Endometrial microvascular endothelial cells (primary cell): ENCODE data around the gene ANKRD16. TPM values are rescaled to one million over a fixed set of nuclear protein-coding genes. Genes with fewer than 3 reads are reported as not detected.
"Not testable (repeated sequence)": the region's sequence is repeated elsewhere in the genome, so short reads cannot be mapped to it uniquely, and the experiment has no call there.

Experiments used
- in situ Hi-C: cut with HindIII; loops from 2 replicates; pipeline ENCODE4 v1.10.0; 2017; ENCODE audit warnings: low sequenced_read_pairs, low pct_unique_long_range_greater_than_20kb; ENCODE audit errors: inconsistent ontology term
- total RNA-seq: library from RNA; depleted of rRNA; stranded (reverse); fragments of >200 nt; gene quantifications from one replicate; pipeline ENCODE4 v1.2.3, GENCODE V29; 2015; ENCODE audit errors: inconsistent ontology term

The ANKRD16 gene
- total RNA-seq, 1 donor from 2014 or later: 3.6 TPM

GRCh38 chr10:5846667-5847066 lies 43.0 kb downstream of the ANKRD16 start:
- in situ Hi-C loops: not testable (repeated sequence)

GRCh38 chr10:5844345-5845055 lies 45.2 kb downstream of the ANKRD16 start:
- in situ Hi-C loops: no loop called here

DNA sequence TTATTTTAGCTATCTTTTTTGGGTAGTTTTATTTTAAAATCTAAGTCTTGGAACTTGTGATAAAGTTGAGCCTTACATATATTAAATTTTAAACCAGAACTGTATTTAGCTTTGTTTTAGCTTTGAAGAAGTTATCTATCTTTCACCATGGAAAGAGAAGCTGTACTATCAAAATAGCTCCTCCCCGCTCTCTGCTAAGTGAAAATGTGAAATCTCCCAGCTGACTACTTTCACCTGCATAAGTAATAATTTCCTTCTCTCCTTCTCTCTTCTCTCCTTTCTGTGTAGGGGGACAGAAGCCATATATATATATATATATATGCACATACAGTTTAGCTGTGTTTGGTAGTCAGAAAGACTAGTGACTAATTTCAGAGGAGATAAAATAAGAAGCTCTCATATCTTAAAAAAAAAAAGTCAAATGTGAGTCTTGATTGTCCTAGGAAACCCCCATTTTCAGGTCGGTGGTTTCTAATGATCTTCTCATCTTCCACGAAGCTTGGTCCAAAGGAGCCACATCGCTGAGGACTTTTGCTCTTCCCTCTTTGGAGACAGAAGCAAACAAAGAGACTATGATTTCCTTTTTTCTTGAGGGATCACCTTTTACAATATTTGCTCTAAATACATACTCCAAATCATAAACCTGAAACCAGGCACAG lies 45.9 kb downstream of the ANKRD16 start:
- in situ Hi-C loops: no loop called here

- in situ Hi-C loops: no loop called here
Measured at GRCh38 chr10:5841965-5842364, 47.7 kb downstream of the ANKRD16 start.

GRCh38 chr10:5840314-5841307 lies 49.1 kb downstream of the ANKRD16 start:
- in situ Hi-C loops: no loop called here

- in situ Hi-C loops: not testable (repeated sequence)
Measured at GRCh38 chr10:5836181-5836580, 53.5 kb downstream of the ANKRD16 start.

DNA sequence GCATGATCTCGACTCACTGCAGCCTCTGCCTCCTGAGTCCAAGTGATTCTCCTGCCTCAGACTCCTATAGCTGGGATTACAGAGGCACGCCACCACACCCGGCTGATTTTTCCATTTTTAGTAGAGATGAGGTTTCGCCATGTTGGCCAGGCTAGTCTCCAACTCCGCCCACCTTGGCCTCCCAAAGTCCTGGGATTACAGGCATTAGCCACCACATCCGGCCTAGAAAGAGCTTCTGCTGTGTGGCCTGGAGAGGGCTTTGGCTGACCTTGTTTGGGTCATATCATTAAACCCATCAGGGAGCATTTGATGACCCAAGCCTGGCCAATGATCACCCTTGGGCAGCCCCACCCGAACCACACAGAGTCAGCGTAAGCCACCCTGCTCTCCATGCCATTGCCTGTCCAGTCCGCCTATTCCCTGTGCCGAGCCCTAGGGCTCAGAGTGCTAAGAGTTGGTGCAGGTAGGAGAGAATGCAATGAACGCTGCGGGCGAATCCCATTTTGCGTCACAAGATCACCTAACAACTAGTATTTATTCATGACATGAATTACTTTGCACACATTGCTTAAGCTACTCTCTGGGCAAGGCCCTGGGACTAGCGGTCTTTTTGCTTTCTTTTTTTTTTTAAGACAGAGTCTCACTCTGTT lies 54.1 kb downstream of the ANKRD16 start:
- in situ Hi-C loops: no loop called here

DNA sequence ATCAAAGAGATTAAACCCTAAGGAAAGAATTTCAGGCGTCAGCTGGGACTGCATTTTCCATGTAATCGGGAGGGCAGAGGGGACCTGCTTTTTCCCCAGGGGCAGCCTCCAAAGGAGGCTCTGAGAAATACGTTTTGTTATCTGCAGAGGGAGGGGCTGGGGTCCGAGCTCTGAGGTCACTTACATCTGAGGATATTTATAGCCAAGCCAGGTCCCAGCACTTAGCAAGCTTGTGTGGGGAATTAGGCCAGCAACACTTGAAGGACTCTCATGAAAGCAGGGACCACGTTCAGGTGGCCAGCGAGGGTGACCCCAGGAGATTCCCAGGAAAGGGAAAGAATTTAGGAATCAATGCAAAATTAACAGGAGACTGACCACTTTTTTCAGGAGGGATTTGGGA lies 55.9 kb downstream of the ANKRD16 start:
- in situ Hi-C loops: no loop called here

DNA sequence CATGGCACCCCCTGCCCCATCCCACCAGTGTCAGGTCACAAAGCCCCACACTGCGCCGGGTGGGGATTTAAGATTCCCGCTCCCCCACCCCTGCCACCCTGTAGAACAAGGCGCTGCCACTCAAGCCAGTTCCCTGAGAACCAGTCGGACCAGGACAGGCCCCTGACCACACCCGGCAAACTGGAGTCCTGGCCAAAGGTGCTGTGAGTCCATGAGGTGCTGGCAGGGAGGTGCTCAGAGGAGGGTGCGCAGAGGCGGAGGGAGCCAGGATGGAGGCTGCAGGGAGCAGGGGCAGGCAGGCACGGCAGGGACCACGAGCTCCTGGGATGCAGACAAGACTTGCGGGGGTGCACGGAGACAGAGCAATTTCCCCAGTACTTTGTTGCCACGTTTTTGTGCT lies 56.7 kb downstream of the ANKRD16 start:
- in situ Hi-C loops: no loop called here

GRCh38 chr10:5831446-5831782 lies 58.3 kb downstream of the ANKRD16 start:
- in situ Hi-C loops: no loop called here

DNA sequence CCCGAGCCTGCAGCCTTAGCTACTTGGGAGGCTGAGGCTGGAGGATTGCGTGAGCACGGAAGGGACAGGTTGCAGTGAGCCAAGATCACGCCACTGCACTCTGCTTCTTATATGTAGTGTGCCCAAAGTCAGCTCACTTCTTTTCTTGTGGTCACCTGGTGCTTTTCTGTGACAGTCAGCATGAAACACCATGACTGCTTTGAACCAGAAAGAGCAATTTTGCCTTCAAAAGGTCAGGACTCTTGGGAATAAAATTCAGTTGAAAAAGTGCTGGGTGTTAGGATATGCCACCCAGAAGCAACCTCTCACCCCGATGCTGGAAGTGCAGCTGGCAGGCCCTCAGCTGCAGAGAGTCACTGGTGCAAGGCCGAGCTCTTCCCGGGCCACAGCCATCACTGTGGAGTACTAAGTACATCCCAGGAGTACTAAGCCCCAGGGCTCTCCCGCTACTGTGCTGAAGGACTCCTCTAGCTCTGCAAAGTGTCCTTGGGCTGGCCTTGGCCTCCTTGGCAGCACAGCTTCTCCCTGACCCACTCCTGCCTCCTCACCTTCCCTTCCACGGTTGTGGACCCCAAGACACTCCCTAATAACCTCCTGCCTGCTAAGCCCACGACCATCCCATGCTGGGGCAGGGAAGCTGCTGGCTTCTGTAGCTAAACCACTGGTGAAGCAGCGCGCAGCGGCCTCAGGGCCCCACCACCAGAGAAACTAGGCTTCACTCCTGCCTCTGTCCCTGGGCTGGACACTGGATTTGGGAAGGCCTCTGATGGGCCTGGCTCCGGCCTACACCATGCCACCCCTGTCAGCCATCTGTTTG lies 58.9 kb downstream of the ANKRD16 start:
- in situ Hi-C loops: no loop called here

- in situ Hi-C loops: no loop called here
Measured at GRCh38 chr10:5829267-5829666, 60.4 kb downstream of the ANKRD16 start.

DNA sequence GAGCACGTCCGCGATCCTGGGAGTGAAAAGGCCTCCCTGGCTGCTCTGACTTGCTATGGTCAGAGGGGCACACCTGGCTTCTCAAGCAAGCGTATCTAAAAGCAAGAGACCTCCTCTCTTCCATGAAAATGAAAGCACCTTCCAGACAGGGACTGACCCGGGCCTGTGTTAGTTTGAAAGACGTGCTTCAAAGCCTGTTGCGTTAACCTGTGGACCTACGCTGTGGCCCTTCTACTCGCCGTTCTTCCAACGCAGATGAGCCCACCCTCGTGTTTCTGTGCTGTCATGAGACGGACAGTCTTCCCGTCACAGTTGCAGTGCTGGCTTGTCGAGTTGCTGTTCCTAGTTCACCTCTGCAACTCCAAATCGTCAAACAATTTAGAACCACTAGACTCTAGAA lies 61.0 kb downstream of the ANKRD16 start:
- in situ Hi-C loops: no loop called here

DNA sequence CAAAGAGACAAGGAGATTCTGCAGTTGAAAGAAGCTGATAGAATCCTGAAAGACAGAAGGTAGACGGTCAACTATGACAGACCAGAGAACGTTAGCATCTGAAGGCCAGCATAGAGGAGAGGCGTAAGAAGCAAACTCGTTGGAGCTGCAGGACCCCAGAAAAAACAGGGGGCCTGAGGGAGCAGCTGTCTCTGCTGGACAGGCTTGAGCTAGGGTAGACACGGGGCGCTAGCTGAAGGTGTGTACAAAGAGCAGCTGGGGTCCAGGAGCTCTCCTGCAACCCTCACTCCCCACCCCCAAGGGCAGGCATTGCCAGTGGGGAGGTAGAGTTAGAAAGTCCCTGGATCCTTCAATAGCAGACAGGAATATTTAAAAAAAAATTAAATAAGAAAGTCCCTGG lies 61.9 kb downstream of the ANKRD16 start:
- in situ Hi-C loops: no loop called here

GRCh38 chr10:5826511-5826910 lies 63.2 kb downstream of the ANKRD16 start:
- in situ Hi-C loops: not testable (repeated sequence)

GRCh38 chr10:5818894-5819293 lies 70.8 kb downstream of the ANKRD16 start:
- in situ Hi-C loops: no loop called here

- in situ Hi-C loops: no loop called here
Measured at GRCh38 chr10:5818048-5818331, 71.7 kb downstream of the ANKRD16 start.

- in situ Hi-C loops: no loop called here
Measured at GRCh38 chr10:5817322-5818047, 72.2 kb downstream of the ANKRD16 start.
